ENCODE measurements around the gene ZPLD1.

DNA sequence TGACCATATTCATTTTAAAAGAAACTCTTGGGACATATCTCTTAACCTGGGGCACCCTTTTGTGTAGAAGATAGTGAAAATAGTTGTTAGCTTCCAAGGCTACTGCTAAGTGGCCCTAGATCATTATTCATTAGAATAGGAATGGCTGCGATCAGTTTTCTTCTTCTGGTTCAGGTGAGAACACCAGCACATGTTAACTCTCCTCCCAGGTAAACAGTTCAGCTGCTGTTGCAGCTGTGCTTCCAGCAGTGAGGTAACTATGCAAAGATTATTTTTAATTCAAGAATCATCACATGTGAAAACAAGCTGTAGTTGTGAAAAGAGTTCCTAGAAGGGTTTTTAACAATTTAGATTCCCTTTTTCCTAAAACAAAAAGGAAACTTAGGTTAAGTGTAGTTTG lies 43.3 kb downstream of the ZPLD1 start:
- TF ChIP-seq, protein P1, sequence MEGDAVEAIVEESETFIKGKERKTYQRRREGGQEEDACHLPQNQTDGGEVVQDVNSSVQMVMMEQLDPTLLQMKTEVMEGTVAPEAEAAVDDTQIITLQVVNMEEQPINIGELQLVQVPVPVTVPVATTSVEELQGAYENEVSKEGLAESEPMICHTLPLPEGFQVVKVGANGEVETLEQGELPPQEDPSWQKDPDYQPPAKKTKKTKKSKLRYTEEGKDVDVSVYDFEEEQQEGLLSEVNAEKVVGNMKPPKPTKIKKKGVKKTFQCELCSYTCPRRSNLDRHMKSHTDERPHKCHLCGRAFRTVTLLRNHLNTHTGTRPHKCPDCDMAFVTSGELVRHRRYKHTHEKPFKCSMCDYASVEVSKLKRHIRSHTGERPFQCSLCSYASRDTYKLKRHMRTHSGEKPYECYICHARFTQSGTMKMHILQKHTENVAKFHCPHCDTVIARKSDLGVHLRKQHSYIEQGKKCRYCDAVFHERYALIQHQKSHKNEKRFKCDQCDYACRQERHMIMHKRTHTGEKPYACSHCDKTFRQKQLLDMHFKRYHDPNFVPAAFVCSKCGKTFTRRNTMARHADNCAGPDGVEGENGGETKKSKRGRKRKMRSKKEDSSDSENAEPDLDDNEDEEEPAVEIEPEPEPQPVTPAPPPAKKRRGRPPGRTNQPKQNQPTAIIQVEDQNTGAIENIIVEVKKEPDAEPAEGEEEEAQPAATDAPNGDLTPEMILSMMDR (conservative IDR thresholded peaks at IDR 0.05; ENCODE audit: low read depth, low read length): no peak
- no peak for TF ChIP-seq EZH2 (IDR thresholded peaks at IDR 0.05; ENCODE audit: borderline replicate concordance, low read depth, low read length, poor library complexity, severe bottlenecking)

Measured in A673 (cell line).